ENCODE measurements around the gene SIX6. TPM values are rescaled to one million over a fixed set of nuclear protein-coding genes. Genes with fewer than 3 reads are reported as not detected.
A peak's percentile ranks its signal among the peaks of the same experiment; 100 is the strongest.
"Not testable (repeated sequence)": the region's sequence is repeated elsewhere in the genome, so short reads cannot be mapped to it uniquely, and the experiment has no call there.

Gene SIX6
- total RNA-seq = not detected in 2 replicates

- DNase-seq (ENCODE audit: low read depth in 2 of 2) = peak in 1 of 2 donors; percentile 34
These were observed at the start of gene SIX6 for GRCh38 chr14:60508707-60509437. SIX6 (plus strand) TSS chr14:60509146; CDS start chr14:60509399, 253 bp downstream.

DNA sequence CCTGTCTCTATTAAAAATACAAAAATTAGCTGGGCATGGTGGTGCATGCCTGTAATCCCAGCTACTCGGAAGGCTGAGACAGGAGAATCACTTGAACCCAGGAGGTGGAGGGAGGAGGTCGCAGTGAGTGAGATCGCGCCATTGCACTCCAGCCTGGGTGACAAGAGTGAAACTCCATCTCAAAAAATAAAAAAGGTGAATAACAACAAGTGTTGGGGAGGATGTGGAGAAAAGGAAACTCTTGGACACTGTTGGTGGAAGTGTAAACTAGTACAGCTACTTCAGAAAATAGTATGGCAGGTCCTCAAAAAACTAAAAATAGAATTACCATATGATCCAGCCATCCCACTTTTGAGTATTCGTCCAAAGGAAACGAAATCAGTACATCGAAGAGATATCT lies 28.7 kb upstream of the SIX6 start:
- not testable (repeated sequence) for DNase-seq (ENCODE audit: low read depth in 2 of 2)

DNA sequence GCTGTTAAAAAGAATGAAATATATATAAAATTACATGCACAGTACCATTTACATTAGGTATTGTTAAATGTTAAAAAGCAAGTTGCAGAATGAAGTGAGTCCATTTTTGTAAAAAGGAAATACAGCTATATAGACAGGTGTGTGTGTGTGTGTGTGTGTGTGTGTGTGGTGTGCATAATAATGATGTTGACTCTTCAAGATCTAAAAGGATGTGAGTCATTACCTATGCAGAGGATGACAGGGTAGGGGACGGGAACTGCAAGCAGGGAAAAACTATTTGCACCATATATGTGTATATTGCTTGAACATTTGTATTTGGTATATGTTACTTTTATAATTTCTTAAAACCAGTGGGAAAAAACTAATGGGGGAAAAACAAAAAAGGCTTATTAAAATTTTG lies 26.2 kb upstream of the SIX6 start:
- DNase-seq (ENCODE audit: low read depth in 2 of 2) = peak in 1 of 2 donors; percentile 20

GRCh38 chr14:60485057-60485597 lies 23.8 kb upstream of the SIX6 start:
- no peak for DNase-seq (ENCODE audit: low read depth in 2 of 2)

DNA sequence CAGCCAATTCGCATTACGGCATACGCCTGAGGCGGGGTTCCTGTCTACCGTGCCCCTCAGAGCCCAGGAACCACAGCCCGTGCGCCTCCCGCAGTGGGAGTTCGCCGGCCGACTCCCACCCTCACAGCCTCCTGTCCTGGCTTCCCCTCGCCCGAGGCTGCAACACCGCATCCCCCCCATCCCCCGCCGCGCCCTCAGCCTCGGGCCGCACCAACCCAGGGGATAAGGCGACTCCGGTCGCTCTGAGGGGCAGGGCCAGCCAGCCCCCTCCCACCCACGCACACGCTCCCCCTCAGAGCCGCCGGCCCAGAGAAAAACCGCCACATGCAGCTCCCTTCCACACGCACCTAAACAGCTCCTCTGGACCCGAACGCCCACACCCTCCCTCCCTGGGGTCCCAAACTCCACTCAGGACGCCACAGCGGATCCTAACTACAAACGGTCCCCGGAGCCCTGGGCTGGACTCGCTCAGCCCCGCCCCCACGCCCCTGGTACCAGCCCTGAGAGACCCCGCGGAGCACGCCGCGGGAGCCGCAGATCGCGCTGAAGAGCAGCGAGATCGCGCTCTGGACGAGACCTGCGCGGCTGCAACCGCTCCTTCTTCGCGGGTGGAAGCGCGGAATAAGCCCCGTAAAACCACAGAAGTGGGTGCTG lies 23.2 kb upstream of the SIX6 start, which contains the start of gene C14orf39:
Gene C14orf39 (minus strand): TSS at position 466 of the 654 bp plus-strand sequence. CDS start 985 bp downstream, outside the sequence.
- DNase-seq (ENCODE audit: low read depth in 2 of 2) = peak in 1 of 2 donors; percentile 19

DNA sequence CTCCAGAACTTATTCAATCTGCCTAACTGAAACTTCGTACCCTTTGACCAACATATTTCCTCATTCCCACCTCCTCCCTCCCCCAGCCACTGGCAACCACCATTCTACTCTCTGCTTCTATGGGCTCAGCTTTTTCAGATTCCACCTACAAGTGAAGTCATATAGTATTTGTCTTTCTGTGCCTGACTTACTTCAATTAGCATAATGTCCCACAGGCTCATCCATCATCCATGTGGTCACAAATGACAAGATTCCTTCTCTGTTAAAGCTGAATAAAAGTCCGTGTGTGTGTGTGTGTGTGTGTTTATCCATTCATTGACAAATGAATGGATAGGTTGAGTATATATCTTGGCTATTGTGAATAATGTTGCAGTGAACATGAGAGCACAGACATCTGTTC lies 21.7 kb upstream of the SIX6 start:
- DNase-seq (ENCODE audit: low read depth in 2 of 2) = no peak

DNA sequence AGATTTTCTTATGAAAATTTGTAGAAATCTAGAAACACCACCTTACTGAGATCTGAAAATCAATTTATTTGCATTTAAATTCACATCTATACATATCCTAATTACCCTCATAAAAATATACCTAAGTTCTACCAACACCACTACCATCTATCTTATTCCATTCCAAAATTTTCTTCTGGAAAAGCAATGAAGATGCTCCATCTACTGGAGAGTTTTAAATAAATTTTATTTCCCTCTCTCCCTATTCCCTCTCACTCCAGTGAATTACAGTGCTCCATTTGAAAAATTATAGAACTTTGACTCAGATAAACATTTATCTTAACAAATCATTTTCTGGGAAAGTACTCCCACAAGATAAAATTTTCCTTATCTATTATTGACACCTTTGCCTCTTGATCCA lies 20.8 kb upstream of the SIX6 start:
- no peak for DNase-seq (ENCODE audit: low read depth in 2 of 2)

DNA sequence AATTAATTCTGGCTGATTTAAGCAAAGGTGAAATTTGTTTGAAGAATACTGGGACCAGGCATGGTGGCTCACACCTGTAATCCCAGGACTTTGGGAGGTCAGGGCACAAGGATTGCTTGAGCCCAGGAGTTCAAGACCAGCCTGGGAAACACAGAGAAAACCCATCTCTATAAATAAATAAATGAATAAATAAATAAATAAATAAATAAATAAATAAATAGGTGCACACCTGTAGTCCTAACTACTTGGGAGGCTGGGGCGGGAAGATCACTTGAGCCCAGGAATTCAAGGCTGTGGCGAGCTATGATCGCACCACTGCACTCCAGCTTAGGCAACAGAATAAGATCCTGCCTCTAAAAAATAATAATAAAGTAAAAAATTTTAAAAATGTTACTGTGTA lies 18.7 kb upstream of the SIX6 start:
- DNase-seq (ENCODE audit: low read depth in 2 of 2) = no peak

DNA sequence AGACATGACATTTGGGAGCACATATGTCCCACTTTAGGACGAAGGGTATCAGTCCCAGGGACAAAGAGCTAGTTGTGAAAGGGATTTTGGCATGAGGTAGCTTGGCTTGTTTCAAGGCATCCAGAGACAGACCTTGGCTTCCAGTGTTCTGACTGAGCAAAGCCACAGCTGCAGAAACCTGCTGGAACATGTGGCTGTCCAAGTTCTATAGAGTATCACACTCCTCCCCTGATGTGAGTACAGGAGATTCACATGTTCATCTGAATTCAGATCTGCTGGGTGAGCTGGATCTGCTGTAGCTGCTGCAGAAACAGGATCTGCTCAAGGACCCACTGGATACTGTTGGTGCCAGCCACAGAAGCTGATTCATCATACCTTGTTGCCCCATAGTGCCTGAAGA lies 13.0 kb upstream of the SIX6 start:
- no peak for DNase-seq (ENCODE audit: low read depth in 2 of 2)

GRCh38 chr14:60502541-60502940 lies 6.4 kb upstream of the SIX6 start:
- DNase-seq (ENCODE audit: low read depth in 2 of 2) = no peak

DNA sequence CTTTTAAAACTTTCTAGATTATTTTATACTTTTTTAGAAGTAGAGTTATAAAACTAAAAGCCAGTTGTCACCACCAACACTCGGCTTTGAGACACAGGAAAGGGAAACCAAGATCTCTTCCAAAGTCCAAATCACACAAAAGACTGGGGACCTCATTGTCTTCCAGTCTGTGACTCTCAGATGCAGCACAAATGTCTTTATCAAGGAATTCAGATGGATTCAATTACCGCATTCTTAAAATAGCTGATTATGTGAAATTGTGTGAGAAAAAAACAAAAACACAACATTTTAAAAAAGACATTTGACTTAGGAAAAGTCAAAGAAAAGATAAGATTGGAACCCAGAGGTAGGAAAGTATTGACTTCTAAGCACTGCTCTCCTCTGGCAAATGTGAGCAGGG lies 3.5 kb upstream of the SIX6 start:
- no peak for DNase-seq (ENCODE audit: low read depth in 2 of 2)

DNA sequence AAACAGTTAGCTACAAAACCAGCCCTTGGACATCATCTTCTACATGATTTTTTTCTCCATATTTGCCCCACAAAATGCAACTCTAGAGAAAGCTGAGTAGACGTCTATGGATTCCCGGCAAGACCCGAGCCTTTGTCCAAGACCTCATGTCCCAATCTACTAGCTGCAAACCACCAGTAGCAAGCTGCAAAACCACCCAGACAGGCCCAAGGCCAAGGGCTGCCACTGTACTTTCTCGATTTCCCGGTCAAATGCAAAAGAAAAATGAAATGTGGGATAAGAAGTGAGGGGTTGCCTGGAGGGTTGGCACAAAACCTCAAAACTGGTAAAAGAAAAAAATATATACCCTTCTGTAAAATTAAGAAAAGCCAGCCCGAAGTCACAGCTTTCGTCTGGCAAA lies 2.9 kb upstream of the SIX6 start:
- DNase-seq (ENCODE audit: low read depth in 2 of 2) = no peak

- no peak for DNase-seq (ENCODE audit: low read depth in 2 of 2)
These were observed 2.4 kb upstream of the SIX6 start for GRCh38 chr14:60506462-60506984.

- DNase-seq (ENCODE audit: low read depth in 2 of 2) = no peak
These were observed 1.7 kb upstream of the SIX6 start for GRCh38 chr14:60506985-60507829.

DNA sequence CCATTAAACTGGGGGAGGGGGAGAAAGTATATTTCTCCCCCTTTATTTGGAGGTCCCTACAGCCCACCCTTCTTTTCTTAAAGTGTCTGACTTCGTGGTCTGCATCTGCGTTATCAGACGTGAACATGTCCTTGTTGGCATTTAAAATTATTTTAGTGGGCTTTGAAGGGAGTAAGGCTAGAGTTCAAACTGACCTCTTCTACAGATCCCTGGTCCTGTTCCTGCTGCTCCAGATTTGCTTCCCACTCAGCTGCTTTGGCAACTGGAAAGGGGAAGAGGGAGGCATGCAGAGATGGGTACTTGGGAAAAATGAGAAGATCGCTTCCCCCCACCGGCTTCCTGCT lies 611 bp upstream of the SIX6 start:
- DNase-seq (ENCODE audit: low read depth in 2 of 2) = no peak

- DNase-seq (ENCODE audit: low read depth in 2 of 2) = no peak
These were observed 700 bp downstream of the SIX6 start for GRCh38 chr14:60509438-60510253.

DNA sequence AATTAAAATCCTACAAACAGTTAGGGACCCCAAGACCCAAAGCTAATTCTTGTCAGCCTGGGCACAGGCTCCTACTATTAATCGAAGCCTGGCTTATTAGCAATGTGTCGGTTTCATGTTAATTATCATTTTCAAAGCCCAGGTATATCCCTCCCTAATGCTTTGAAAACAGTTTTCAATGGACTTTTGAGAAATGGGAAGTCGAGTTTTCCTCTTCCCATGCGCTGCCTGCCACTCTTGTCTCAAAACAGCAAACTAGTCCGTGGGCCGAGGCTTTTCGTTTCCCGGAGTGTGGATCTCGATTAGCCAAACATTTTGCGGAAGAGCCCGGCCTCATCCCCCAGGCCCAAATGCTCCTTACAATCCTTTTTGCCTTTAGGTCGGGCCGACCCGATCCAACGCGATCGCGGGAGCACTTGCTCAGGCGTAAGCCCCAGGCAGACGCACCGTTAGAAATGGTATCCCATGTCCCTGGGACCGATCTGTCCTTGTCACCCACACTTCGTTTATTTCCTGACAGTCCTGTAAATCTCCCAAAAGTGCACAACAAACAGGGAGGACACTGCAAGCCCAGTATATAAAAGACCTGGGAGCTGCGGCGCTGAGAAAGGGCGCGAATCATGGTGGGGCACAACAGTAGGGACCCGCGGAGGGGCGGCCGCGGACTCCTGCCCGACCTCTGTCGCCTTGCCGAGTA lies 1.5 kb downstream of the SIX6 start:
- DNase-seq (ENCODE audit: low read depth in 2 of 2) = no peak

DNA sequence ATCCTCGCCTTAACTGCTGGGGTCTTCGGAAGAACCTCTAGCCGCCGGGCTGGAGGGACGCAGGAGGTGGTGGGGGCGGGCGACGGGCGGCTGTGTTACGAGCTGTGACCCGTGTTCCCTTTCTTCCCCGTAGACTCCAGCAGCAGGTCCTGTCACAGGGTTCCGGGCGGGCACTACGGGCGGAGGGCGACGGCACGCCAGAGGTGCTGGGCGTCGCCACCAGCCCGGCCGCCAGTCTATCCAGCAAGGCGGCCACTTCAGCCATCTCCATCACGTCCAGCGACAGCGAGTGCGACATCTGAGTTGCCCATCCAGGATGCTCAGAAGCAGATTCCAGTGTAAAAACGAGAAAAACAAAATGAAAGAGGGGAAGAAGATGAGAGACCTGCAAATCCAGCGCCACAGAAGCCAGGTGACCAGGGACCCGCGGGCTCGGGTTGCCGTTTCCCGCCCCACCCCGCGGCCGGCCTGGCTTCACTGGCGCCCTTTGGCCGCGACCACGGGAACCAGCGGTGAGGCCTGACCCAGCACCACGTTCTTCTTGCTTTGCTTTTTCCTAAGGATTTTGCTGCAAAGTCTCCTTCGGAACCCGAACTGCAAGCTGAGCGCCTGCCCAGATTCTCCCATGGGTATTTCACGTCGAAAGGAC lies 2.1 kb downstream of the SIX6 start:
- no peak for DNase-seq (ENCODE audit: low read depth in 2 of 2)

DNA sequence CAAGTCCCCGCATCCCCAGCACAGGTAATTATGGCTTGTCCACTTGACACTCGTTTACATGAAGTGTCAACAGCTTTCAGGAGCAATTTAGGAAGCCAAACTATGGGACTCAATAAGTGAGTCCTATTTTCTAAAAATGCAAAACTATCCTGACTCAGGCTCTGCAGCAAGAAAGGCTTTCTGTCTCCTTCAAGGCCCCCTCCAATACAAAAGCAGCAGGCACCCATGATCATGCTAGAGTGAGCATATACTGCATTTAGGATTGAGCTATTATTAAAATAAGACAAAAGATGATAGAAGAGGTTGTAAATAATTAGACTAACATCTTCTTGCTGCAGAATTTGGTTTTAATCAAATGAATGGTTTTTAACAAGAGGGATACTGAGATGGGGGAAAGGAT lies 3.2 kb downstream of the SIX6 start:
- no peak for DNase-seq (ENCODE audit: low read depth in 2 of 2)
